ELR (cell line): ENCODE data around the gene FZD4.
"Not testable (repeated sequence)": the region's sequence is repeated elsewhere in the genome, so short reads cannot be mapped to it uniquely, and the experiment has no call there.

Experiments used
- DNase-seq: peaks from one replicate; pipeline ENCODE4 v3.0.0-alpha.2; 2015; ENCODE audit warnings: low read depth

FZD4 gene

GRCh38 chr11:86937193-86937806 is 17.9 kb downstream of the FZD4 start:
- not testable (repeated sequence) for DNase-seq

DNA sequence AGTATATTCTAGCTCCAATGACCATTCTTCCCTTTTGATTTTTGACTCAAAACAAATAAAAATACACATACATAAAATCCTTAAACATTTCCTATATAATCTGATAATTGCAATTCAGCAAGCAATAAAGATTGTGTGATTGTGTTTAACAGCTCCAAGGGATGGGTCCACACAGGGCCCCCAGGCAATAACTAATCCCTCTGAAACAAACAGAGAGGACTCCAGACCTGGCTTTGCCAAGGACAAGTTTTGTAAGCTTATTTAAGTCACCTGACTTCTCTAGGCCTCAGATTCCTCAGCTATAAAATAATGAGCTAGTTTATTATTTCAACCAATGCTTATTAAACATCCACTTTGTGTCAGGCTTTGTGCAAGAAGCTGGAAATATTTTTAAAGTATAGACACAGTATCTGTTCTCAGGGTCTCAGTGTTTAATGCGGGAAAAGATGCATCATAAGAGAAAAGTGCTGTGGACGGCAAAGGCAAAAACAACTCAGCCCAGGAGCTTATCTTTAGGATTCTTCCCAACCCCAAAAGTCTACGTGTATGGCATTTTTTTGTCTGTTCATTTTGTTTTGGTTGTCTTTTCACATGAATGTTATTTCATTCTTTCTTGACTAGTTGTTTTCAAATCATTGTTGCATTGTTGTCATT is 20.1 kb downstream of the FZD4 start:
- no peak for DNase-seq

DNA sequence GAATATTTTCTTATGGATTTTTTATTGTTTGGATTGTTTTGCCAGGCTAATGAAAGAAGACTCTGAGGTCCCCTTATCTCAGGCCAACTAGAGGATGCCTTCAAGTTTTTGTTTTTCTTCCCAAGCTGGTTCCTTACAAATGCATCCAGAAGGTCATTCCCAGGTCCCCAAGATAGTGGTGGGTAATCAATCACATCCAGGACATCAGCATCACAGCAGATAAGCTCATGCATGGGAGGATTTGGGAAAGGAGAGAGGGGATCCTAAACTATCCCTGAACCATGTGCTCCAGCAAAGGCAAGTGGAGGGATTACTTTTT is 20.7 kb downstream of the FZD4 start:
- DNase-seq: no peak

DNA sequence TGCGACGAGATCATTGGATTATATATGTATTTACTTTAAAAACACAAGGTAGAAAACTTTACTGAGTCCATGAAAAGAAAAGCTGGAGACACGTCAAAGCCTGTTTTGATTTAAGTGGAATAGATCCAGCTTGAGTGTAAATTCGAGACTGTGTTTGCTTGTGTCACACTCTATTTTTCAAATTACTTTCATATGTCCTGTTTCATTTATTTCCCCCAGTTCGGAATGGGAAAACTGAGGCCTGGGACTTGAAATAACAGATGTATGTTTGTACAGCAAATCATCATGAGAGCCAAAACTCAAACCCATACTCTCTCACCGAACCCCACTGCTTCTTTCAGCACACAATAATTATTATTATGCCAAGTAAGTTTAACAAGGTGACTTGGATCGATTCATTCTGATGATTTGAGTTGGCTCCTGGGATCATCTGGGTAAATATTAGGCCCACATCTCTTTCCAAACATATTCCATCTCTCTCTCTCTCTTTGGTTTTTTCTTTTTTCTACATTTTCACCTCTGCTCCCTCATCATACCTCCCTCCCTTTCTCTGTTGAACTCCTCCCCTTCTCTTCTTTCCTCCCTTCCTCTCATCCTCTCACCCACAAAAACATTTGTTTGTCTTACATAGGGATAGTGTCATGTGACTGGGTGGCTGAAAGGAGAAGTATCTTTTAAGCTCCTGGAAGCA is 21.2 kb downstream of the FZD4 start:
- no peak for DNase-seq

- DNase-seq: no peak
Observed at GRCh38 chr11:86932924-86933875, 22.0 kb downstream of the FZD4 start.

DNA sequence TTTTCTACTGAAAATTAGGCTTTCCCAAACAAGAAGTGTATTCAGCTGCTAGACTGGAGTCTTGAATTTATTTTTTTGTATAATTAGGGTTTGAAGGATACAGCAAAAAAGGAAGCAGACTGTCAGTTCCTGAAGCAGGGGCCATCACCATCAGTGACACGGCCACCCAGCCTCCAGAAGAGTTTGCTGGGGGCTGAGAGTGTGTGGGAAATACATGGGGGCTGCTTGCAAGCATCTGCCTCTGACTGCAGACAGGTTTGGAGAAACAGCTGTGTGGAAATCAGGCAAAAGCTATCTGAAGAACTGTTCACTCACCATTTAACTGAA is 23.0 kb downstream of the FZD4 start:
- no peak for DNase-seq

- peak; percentile 88 for DNase-seq
Observed at GRCh38 chr11:86931548-86932258, 23.5 kb downstream of the FZD4 start.

- no peak for DNase-seq
Observed at GRCh38 chr11:86930957-86931547, 24.1 kb downstream of the FZD4 start.

- DNase-seq: peak; percentile 25
Observed at GRCh38 chr11:86926975-86927374, 28.2 kb downstream of the FZD4 start.

GRCh38 chr11:86923999-86924766 is 31.0 kb downstream of the FZD4 start:
- no peak for DNase-seq

DNA sequence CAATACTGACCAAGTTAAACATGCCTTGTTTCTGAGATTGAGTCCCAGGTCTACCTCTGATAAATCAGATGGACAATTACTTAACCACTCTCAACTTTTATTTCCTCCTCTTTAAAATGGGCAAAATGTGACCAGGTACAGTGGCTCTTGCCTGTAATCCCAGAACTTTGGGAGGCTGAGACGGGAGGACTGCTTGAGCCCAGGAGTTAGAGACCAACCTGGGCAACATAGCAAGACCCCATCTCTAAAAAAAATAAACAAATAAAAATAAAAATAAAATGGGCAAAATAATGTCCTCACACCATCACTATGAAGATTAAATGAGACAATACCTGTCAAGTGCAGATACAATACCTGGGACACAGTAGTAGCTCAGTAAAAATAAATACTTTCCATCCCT is 33.0 kb downstream of the FZD4 start:
- no peak for DNase-seq

DNA sequence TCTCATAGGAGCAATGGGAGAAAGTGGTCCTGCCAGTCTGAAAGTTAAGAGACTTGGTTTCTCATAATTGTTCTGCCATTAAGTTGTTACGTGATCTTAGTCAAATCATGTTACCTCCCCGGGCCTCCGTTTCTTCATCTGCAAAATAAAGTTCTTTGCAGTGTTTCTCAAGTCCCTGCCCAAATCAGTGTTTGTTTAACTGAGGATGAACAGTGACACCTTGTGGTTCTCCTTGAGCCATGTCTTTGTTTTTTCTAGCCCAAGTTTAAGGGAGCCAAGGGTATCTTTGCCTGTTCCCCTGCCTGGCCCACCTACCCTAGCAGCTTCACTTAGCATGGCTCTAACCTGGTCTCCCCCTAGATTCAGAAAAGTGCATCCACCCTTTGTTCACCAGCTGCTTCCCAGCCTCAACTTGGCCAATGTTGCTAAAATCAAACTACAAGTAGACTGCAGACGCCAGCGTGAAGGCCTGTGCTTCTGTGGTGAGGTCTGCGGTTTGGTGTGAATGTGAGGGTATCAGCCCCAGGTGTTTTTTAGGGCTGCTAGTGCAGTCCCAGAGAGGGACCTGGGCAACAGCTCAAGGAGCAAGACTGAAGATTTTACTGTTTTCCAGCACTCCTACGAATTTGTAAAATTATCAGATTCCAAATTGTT is 35.5 kb downstream of the FZD4 start:
- DNase-seq: peak; percentile 81

DNA sequence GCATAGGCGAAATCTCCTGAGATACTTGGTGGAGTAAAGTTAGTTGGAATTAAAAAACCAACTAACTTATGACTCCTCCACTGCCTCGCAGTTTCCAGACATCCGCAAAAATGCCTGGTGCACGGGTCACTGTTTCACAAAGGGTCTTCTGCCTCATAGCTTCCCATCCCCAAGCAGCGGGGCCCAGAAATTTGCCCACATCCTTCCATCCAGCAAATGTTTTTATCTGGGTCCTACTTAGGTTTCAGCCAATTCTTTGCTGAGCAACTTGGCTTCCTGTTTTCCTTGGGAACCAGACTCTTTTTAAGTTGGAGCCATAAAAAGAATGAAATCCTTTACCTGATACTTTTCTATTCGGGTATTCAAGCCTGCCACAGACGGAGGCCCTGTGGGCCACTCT is 36.2 kb downstream of the FZD4 start:
- no peak for DNase-seq

DNA sequence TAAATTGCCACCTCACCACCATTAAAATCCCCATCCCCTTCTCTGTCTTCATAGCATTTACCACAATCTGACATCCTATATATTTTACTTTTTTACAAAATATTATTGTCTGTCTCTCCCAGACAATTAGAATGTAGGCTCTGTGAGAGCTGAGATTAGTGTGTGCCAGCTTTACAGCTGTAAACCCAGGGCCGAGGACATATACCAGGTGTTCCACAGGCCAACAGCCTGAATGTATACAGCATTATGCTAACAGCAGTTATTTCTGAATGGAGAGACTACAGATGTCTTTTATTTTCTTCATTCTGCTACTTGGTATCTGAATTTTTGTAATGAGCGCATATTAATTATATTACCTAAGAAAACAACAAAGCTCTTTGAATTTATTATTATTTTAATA is 36.7 kb downstream of the FZD4 start:
- DNase-seq: no peak

GRCh38 chr11:86917589-86917988 is 37.6 kb downstream of the FZD4 start:
- DNase-seq: no peak

DNA sequence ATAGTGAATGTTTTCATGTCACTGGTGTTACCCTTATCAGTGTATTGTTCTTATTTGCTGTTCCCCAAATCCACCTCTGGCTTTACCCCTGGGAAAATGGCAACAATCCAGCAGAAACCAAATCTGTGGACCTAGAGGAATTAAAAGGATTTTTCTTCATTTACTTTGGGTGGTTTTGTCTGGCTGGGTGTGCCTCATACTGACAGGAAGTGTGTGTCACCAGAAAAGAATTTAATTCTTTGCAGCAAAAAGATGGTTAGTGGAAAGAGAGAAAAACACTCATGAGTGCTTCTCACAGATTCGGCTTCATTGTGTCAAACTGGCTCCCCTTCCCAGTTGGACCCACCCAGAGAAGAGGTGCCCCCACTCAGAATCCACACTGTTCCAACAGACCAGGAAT is 38.9 kb downstream of the FZD4 start:
- DNase-seq: peak; percentile 93

DNA sequence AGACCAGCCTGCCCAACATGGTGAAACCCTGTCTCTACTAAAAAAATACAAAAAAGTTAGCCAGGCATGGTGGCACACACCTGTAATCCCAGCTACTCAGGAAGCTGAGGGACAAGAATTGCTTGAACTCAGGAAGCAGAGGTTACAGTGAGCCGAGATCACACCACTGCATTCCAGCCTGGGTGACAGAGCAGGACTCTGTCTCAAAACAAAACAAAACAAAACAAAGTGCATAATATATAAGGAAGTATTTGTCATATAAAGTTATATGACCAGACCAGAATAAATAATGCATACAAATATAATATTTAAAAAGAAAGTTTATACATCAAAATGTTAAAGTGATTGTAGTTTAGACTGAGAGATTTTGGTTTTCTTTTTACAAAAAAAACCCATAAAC is 39.3 kb downstream of the FZD4 start:
- DNase-seq: peak; percentile 27

DNA sequence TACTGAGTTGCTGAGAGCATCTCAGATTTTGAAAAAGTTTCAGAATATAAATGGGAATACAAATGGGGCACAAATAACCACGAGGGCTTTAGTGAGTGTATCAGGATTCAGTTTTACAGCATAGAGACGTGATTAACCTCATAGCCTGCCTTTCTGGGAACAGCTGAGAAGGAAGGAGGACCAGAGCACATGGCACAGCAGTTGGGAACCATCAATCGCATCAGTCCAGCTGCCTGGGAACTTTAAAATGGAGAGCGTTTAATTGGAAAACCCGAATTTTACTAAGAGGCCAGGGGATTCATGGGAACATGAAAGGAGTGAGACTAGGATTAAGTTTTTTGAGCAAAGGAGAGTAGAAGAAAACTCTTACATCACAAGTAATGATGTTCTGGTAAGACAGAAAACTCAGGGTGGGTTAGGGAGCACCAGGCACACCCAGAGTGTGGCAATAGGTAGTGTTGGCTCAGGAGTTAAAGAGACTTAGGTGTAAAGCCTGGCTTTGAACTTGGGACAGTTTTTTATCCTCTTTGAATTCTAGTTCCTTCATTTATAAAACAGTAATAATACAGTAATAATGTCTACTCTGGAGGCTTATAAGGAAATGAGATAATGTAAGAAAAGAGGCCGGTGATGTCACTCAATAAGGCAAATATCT is 40.2 kb downstream of the FZD4 start:
- no peak for DNase-seq

GRCh38 chr11:86912238-86912637 is 43.0 kb downstream of the FZD4 start:
- no peak for DNase-seq

- DNase-seq: peak; percentile 63
Observed at GRCh38 chr11:86910592-86910991, 44.6 kb downstream of the FZD4 start.
